GM23248 (cell line): ENCODE data around the gene CLIC4. TPM values are rescaled to one million over a fixed set of nuclear protein-coding genes. Genes with fewer than 3 reads are reported as not detected.
A peak's percentile ranks its signal among the peaks of the same experiment; 100 is the strongest.

Experiments used
- DNase-seq: peaks from one replicate; pipeline ENCODE4 v3.0.0-alpha.2; 2015
- H2AFZ ChIP-seq: fragments of 200-600 bp; sonication (generic); 2 replicates; pipeline ENCODE4 v1.6.1; 2016; ENCODE audit warnings: antibody characterized with exemption
- H3F3A ChIP-seq: fragments of 200-600 bp; sonication (generic); 2 replicates; pipeline ENCODE4 v1.6.1; 2016; ENCODE audit warnings: mild to moderate bottlenecking, antibody characterized with exemption, mixed run types; ENCODE audit not compliant: insufficient read depth
- H3K27ac ChIP-seq: fragments of 200-600 bp; sonication (generic); 2 replicates; pipeline ENCODE4 v1.5.1; 2016; ENCODE audit warnings: mild to moderate bottlenecking
- H3K27me3 ChIP-seq: fragments of 200-600 bp; sonication (generic); replicated peaks from 2 replicates; pipeline ENCODE4 v1.6.1; 2016; ENCODE audit warnings: mild to moderate bottlenecking; ENCODE audit not compliant: insufficient read depth
- H3K36me3 ChIP-seq: fragments of 200-600 bp; sonication (generic); 2 replicates; pipeline ENCODE4 v1.6.1; 2016; ENCODE audit warnings: low read depth, mild to moderate bottlenecking
- H3K4me1 ChIP-seq: fragments of 200-600 bp; sonication (generic); 2 replicates; pipeline ENCODE4 v1.6.1; 2016; ENCODE audit warnings: mild to moderate bottlenecking; ENCODE audit not compliant: insufficient read depth
- H3K4me2 ChIP-seq: fragments of 200-600 bp; sonication (generic); one replicate; pipeline ENCODE4 v1.6.1; 2016; ENCODE audit warnings: mild to moderate bottlenecking; ENCODE audit not compliant: unreplicated experiment
- H3K4me3 ChIP-seq: fragments of 200-600 bp; sonication (generic); 2 replicates; pipeline ENCODE4 v1.5.1; 2016; ENCODE audit warnings: mild to moderate bottlenecking
- H3K79me2 ChIP-seq: fragments of 200-600 bp; sonication (generic); 2 replicates; pipeline ENCODE4 v1.6.1; 2016; ENCODE audit warnings: mild to moderate bottlenecking; ENCODE audit not compliant: insufficient read depth
- H3K9ac ChIP-seq: fragments of 200-600 bp; sonication (generic); 2 replicates; pipeline ENCODE4 v1.6.1; 2016; ENCODE audit warnings: mild to moderate bottlenecking
- H3K9me2 ChIP-seq: fragments of 200-600 bp; sonication (generic); 2 replicates; pipeline ENCODE4 v1.6.1; 2016; ENCODE audit warnings: mixed run types, mild to moderate bottlenecking, moderate library complexity; ENCODE audit not compliant: insufficient read depth
- H3K9me3 ChIP-seq: fragments of 200-600 bp; sonication (generic); one replicate; pipeline ENCODE4 v1.6.1; 2017; ENCODE audit warnings: low read depth
- H4K20me1 ChIP-seq: fragments of 200-600 bp; sonication (generic); 2 replicates; pipeline ENCODE4 v1.6.0; 2016; ENCODE audit not compliant: insufficient read depth
- EZH2 ChIP-seq: fragments of 200-600 bp; sonication (generic); IDR thresholded peaks from 2 replicates; pipeline ENCODE4 v1.6.1; 2018; ENCODE audit warnings: antibody characterized with exemption, mild to moderate bottlenecking; ENCODE audit not compliant: insufficient read depth, poor library complexity, severe bottlenecking
- EZH2phosphoT487 ChIP-seq: fragments of 200-600 bp; sonication (generic); IDR thresholded peaks from 2 replicates; pipeline ENCODE4 v1.6.1; 2018; ENCODE audit warnings: antibody characterized with exemption, moderate library complexity, mild to moderate bottlenecking, low read depth; ENCODE audit not compliant: insufficient read depth
- WGBS, 2 experiments: methylation state at CpG; one replicate each; pipeline ENCODE4 v1.1.6; 2015 to 2017; ENCODE audit warnings: low lambda C conversion rate in 2 of 2, low coverage in 1 of 2; ENCODE audit errors: missing lambda C conversion rate in 2 of 2; 5-methylcytosine and 5-hydroxymethylcytosine counted together
- in situ Hi-C: fragments of 300-500 bp; cut with MboI; formaldehyde crosslinking; loops from 2 replicates; pipeline ENCODE4 v1.15.0; 2020
- polyA plus RNA-seq: library from polyadenylated mRNA; unstranded; fragments of >200 nt; fragmentation: Nextera tagmentation; extraction: Ambion mirVana; gene quantifications from 2 replicates; pipeline ENCODE4 v1.2.1, GENCODE V29; 2016
- total RNA-seq: library from RNA; depleted of rRNA; stranded (reverse); fragments of >200 nt; shearing (Covaris generic); gene quantifications from 2 replicates; pipeline ENCODE4 v1.2.3, GENCODE V29; 2014

Gene CLIC4
- total and polyA plus RNA-seq, 2 experiments from 2014 or later = 1,380 to 1,665 TPM

DNA sequence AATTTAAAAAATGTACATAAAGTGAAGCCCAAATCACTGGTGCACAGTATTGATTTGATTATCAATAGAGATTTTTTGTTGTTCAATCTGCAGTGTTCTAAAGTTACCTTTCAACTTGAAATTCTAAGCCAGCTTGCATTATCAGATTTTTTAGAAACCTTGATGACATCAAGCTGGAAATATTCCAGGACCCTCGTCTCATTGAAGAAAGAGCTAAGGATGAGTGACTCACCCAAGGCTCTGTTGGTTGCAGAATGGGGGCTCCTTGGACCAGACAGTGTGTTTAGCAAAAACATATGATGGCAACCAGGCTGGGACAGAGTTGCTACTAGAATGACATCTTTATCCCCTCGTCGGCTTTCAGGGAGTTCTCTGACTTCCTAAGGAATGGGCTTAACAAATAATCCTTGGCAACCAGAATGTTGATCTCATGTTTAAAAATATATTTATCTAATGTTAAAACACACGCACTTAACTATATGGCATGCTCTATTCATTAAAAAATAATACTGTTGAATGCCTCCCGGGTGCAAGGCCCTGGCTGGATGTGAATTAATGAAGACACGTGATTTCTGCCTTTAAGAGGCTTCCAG lies 105.2 kb downstream of the CLIC4 start:
- Histone ChIP-seq H3K4me2 (no peak overlapping the region), H3K9ac (no peak overlapping the region), H3K79me2 (peaks cover 22% of the 10 kb centered on the region), H3K27me3 (no peaks in the 10 kb centered on the region), H2AFZ (no peak overlapping the region), H3K9me3 (no peaks in the 10 kb centered on the region), H4K20me1 (no peaks in the 10 kb centered on the region), H3K4me1 (peaks cover 10% of the 10 kb centered on the region; the same call in 1 of the 2 replicates), H3K27ac (peak overlapping the region; percentile 51), H3K4me3 (no peak overlapping the region), H3F3A (peaks cover 88% of the 10 kb centered on the region), H3K9me2 (no peaks in the 10 kb centered on the region), H3K36me3 (peaks cover 24% of the 10 kb centered on the region)
- DNase-seq = peak; percentile 51
- WGBS, 2 experiments = 78% methylated on average over 6 of the region's 6 CpGs
- in situ Hi-C loops = loop anchor here (10.0 kb wide), 1 partner anchor 354 kb away; no protein-coding TSS in a partner anchor
- TF ChIP-seq EZH2 (no peak), EZH2phosphoT487 (no peak)

DNA sequence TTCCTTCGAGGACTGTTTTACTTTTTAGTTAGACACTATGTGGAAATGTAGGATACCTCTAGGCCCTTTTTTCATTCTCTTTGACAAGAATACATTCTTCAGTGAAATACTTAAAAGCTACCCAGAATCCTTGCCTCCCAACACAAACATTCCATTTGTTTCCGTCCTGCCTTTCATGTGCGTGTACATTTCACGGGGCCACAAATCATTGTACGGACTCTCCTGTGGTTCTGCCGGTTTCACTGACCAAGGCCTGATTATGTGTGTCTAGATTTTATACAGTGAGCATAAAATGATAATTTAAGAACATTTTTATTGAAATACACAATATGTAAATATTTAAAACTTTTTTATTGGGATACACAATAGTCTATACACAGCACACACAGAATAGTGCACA lies 108.4 kb downstream of the CLIC4 start:
- H3K27ac ChIP-seq = no peak overlapping the region
- no peaks in the 10 kb centered on the region for H3K27me3 ChIP-seq
- H3K4me2 ChIP-seq = no peak overlapping the region
- no peak for TF ChIP-seq EZH2phosphoT487
- no peak for TF ChIP-seq EZH2
- no peak overlapping the region for H2AFZ ChIP-seq
- H3K79me2 ChIP-seq = no peaks in the 10 kb centered on the region
- 0 out of 2 replicates have a peak, but pooled peaks cover 5% of the 10 kb centered on the region for H3K36me3 ChIP-seq
- H4K20me1 ChIP-seq = no peaks in the 10 kb centered on the region
- H3K9me3 ChIP-seq = no peaks in the 10 kb centered on the region
- peaks cover 98% of the 10 kb centered on the region for H3F3A ChIP-seq
- in situ Hi-C loops = loop anchor here (10.0 kb wide), 1 partner anchor 351 kb away; no protein-coding TSS in a partner anchor
- 80 to 81% methylated on average over 6 of the region's 6 CpGs for WGBS, 2 experiments
- H3K9ac ChIP-seq = no peak overlapping the region
- no peaks in the 10 kb centered on the region for H3K9me2 ChIP-seq
- H3K4me1 ChIP-seq = no peaks in the 10 kb centered on the region
- DNase-seq = no peak
- no peak overlapping the region for H3K4me3 ChIP-seq

DNA sequence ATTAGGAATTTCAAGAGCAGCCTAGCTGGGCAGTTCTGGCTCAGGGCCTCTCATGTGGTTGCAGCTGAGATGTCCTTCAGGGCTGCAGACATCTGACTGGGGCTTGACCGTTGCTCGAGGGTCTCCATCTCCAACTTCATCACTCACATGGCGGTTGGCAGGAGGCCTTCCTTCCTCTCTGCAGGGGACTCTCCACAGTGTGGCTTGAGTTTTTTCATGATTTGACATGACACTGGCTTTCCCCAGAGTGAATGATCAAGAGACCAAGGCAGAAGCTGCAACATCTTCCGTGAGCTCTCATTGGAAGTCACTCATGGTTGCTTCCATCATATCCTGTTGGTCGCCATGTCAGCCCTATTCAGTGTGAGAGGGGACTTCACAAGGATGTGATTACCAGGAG lies 110.2 kb downstream of the CLIC4 start:
- TF ChIP-seq EZH2phosphoT487 = no peak
- no peak for TF ChIP-seq EZH2
- Histone ChIP-seq H3K9me3 (no peaks in the 10 kb centered on the region), H3K36me3 (0 out of 2 replicates have a peak, but pooled peaks cover 2% of the 10 kb centered on the region), H2AFZ (no peak overlapping the region), H3K9me2 (no peaks in the 10 kb centered on the region), H3K4me1 (no peaks in the 10 kb centered on the region), H3F3A (peaks cover 90% of the 10 kb centered on the region), H3K4me2 (no peak overlapping the region), H3K79me2 (no peaks in the 10 kb centered on the region), H3K4me3 (no peak overlapping the region), H3K9ac (no peak overlapping the region), H4K20me1 (no peaks in the 10 kb centered on the region), H3K27ac (no peak overlapping the region), H3K27me3 (no peaks in the 10 kb centered on the region)
- DNase-seq = no peak
- 83 to 90% methylated on average over 5 of the region's 5 CpGs for WGBS, 2 experiments
- in situ Hi-C loops = loop anchor here (10.0 kb wide), 1 partner anchor 349 kb away; no protein-coding TSS in a partner anchor

DNA sequence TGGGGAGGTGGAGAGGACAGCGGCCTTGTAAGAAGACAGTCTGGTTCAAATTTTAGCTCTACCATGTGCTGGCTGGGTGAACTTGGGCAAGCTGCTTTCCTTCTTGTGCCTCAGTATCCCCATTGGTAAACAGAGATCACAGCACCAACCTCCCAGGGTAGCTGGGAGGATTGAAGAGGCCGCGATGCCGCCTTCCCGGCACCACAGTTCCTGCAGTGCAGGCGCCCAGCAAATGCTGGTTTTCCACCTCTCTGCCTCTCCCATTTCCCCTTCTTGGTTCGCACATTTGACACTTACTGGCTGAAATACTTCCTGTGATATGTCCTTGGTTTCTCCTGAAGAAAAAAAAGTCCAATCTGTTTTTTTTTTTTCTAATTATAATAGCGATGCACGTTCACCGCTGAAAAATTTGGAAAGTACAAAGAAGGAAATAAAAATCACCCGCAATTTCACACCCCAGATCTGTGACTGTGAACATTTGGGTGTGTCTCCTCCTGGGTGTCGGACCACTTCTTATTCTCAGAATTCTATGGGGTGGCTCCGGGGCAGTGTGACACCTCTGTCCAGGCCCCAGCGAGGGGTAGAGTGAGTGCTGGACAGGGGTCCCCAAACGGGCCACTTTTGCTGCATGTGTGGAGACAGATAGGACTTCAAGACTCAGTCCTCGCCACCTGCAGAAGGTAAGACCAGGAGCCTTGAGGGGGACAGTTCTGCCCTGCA lies 111.7 kb downstream of the CLIC4 start:
- in situ Hi-C loops = loop anchor here (10.0 kb wide), 1 partner anchor 348 kb away; no protein-coding TSS in a partner anchor
- Histone ChIP-seq H4K20me1 (no peaks in the 10 kb centered on the region), H2AFZ (no peak overlapping the region), H3F3A (peaks cover 75% of the 10 kb centered on the region), H3K9me3 (no peaks in the 10 kb centered on the region), H3K79me2 (no peaks in the 10 kb centered on the region), H3K4me2 (no peak overlapping the region), H3K36me3 (no peaks in the 10 kb centered on the region), H3K9me2 (no peaks in the 10 kb centered on the region), H3K4me1 (no peaks in the 10 kb centered on the region), H3K27me3 (no peaks in the 10 kb centered on the region), H3K27ac (no peak overlapping the region), H3K9ac (no peak overlapping the region), H3K4me3 (no peak overlapping the region)
- no peak for TF ChIP-seq EZH2
- no peak for TF ChIP-seq EZH2phosphoT487
- 85 to 87% methylated on average over 16 of the region's 16 CpGs for WGBS, 2 experiments
- DNase-seq = no peak
